HG03159 (cell line): ENCODE measurements around the gene SRGAP3.

Source experiments
- ATAC-seq: cut with Tn5 transposase; IDR thresholded peaks from one replicate; pipeline ENCODE4 v1.9.1; 2021; ENCODE audit warnings: mild to moderate bottlenecking, moderate library complexity; ENCODE audit not compliant: unreplicated experiment

Gene SRGAP3

DNA sequence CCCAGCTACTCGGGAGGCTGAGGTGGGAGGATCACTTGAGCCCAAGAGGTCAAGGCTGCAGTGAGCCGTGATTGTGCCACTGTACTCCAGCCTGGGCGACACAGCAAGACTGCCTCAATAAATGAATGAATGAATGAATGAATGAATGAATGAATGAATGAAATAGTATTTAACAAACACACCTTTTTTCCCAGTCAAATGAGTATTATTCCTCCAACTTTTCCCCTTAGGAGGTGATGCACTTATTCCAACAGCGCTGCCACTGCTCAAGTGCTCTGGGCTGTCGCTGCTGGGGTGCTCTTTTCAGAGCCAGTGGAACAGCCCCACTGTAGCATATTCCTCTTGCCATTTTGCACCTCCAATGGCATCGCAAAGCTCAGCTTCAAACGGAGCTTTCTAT, 219.4 kb downstream of the SRGAP3 start:
- ATAC-seq: no peak

DNA sequence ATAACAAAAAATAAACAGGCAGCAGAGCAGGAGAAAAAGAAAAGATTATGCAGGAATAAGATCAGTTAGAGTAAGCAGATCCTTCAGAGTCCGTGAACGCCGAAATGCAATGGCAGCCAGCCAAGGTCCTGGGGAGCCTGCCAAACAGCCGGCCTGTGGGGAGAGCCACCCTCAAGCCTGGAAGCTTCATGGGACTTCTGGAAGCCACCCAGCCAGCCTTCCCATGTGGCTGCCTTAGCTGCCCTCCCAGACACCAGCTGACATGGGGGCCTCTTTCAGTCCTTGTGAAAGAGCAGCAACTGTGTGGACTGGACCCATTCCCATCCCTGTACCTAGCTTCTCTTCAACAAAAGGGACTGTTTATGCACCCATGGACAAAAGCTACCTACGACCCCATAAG, 221.3 kb downstream of the SRGAP3 start:
- ATAC-seq: no peak

DNA sequence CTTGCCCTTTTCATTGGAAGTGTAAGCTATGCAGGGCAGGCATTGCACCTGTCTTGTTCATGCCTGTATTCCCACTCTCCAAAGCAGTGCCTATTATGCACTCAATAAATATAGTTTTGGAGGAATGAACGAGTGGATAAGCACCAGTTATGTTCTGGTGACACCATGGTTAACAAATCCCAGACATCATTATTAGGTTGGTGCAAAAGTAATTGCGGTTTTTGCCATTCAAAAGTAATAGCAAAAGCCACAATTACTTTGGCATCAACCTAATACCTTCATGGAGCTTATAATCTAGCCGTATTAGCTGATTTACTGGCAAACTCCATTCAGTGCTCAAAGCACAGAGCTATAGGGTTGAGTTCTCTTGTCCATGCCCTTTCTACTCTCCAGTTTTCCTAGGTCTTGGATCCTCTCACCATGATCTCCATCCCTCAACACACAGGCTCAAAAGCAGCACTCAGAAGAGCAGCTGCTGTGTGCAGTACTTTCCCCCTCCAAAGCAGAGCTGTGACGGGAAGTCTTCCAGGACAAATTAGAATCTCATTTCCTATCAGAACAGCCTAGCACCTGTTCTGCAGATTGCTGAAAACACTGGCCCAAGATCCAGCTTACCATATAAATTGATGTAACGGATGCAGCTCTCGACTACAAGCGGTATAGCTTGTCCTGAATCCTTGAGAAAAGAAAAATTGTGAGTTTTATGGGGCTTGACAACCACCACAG, 223.0 kb downstream of the SRGAP3 start:
- no peak for ATAC-seq

DNA sequence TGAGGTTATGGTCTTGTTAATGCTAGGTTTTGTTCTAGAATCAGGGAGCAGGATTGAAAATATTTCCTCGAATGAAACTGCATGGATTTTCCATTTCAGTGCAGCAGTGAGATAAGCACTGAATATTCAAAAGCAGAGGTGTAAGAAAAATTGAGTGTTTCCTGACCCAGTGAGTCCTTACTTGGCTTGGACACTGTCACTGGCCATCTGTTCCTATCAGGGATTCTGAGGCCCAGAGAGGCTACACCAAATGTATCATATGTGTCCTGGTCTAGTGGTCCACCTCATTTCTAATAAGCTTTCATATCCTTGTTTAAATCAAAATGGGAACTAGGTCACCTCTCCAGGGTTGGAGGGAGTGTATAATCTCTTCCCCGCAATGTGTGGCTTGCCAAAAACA, 225.1 kb downstream of the SRGAP3 start:
- ATAC-seq: no peak

DNA sequence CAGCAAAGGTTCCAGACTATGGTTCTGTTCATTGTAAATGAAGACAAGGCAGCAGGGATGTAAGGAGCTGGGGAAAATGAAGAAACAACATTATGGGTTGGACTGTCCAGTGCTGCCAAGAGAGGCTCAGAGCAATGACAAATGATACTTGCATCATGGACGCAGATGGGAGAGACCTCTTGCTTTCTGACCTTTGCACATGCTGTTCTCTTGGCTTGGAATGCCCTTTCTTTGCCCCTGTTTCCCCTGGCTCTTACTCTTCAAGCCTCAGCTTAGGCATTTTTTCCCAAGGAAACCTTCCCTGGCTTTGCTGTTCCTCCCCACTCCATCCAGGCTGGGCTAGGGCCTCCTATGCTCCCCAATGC, 226.2 kb downstream of the SRGAP3 start:
- ATAC-seq: no peak

DNA sequence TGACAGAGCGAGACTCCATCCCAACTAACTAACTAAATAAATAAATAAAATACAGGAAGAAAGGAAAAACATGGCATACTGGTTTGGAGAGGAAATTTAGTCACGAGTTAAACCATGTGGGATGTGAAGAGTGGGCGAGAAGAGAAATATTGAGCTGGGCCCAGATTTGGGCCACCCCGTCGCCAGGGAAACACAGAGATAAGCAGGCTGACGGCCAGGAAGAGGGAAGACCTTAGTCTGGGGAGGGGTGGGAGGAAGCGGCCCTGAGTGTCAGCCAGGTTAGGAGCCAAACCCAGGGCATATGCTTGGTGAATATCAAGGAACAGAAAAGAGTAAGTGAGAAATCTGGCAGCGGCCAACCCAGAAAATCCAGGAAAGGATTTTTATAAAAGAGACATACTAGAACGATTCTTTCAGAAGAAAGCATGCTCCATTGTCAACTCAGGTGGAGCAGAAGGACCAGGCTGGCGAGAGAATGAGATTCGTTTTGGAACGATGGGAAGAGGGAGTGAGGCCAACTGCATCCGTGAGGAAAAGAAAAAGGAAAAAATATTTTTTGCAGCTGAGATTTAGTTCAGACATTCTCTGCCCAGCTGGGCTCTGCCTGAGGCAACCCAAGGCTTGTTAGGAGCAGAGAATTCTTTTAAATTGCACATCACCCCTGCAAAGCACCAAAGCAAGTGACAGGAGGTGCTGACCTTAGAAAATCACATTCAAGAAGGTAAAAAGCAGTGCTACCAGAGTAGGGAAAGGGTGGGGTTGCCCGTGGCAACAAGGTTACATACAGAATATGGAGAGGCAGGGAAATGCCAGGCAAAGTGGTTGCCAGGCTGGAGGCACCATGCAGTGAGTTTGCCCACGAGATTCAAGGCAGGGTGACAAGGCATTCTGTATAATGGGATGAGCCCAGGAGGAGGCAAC, 226.9 kb downstream of the SRGAP3 start:
- no peak for ATAC-seq

DNA sequence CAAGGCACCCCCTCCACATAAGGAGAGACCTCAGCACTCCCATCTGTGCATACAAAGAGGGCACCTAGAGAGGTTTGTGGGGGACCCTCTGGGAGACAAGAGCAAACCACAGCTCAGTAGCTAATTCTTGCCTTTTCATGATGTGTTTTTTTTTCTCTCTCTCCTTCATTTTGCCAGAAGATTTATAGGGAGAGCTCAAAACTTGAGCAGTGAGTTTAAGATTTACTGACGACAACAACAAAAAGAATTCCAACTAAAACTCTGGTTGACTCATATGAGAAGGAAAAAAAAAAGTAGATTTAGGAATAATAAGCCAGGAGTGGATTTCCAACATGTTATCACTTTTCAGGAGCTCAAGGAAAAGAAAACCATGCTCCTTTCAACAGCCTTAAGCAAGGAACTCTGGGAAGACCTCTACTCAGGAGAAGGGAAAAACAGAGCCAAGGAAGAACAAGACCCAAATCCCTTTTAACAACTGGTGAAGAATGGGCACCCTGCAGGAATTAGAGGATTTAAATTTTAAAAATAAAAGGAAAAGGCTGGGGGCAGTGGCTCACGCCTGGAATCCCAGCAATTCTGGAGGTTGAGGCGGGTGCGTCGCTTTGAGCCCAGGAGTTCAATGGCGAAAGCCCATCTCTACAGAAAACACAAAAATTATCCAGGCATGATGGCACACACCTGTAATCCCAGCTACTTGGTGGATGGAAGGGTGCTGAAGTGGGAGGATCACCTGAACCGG, 228.0 kb downstream of the SRGAP3 start:
- no peak for ATAC-seq

DNA sequence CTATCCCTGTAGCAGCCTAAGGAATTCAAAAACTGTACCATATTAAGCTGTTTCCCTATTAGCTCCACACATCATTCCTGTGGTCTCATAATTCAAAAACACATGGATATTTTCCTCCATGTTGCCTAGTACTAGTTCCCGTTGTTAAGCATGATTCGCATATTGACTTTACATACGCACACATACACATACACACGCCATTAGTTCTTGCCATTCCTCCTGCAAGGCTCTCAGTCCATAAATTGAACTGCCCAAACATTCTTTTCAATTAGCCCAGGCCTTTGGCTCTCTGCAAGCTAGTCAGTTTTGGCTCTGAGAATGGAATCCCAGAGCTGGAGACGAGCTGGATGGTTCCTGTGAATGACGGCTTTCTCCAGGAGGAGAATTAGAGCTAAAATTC, 229.0 kb downstream of the SRGAP3 start:
- no peak for ATAC-seq

DNA sequence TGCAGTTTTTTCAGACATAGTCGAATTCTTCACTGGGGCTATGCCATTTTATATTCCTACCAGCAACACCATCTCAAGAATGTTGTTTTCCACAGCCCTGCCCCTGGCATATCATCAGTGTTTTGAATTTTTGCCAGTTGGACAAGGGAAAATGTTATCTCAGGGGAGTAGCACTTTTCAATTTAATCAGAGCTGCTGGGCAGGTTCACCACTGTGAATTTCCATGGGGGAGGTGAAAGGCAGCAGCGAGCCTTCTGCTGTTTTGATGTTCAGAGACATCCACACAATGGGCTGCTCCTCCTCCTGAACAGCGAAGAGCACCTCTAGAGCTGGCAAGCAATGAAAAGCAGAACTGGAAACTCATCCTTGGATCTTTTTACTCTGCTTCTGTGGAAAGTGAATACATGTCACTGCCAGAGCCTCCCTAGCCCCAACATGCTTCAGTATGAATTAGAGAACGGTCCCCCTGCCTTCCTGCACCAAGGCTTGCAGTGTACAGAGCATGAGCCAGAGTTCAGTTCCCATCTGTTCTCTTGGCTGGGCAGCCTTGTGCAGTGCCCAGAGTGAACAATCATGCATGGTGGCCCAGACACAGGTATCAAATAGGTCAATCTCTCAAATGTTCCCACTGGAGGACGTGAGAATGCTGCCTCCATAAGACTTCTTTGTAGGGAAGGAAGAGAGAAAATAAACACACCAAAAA, 230.0 kb downstream of the SRGAP3 start:
- ATAC-seq: no peak

DNA sequence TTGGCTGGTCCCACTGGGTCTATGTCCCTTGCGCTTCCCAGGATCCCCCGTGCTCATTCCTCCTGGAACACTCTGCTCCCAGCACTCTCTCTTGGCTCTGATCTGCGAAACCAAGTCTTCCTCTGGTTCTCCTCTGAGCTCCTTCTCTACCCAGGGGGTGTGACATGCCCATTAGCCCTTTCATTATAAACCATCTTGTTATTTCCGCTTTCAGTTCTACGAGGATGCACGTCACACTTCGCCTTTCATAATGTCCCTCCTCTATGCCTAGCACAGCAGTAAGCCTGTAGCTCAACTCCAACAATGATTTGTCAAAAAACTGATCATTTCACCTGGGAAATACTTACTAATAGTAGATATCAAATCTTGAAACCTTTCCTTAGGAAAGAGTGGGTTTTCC, 234.2 kb downstream of the SRGAP3 start:
- no peak for ATAC-seq

DNA sequence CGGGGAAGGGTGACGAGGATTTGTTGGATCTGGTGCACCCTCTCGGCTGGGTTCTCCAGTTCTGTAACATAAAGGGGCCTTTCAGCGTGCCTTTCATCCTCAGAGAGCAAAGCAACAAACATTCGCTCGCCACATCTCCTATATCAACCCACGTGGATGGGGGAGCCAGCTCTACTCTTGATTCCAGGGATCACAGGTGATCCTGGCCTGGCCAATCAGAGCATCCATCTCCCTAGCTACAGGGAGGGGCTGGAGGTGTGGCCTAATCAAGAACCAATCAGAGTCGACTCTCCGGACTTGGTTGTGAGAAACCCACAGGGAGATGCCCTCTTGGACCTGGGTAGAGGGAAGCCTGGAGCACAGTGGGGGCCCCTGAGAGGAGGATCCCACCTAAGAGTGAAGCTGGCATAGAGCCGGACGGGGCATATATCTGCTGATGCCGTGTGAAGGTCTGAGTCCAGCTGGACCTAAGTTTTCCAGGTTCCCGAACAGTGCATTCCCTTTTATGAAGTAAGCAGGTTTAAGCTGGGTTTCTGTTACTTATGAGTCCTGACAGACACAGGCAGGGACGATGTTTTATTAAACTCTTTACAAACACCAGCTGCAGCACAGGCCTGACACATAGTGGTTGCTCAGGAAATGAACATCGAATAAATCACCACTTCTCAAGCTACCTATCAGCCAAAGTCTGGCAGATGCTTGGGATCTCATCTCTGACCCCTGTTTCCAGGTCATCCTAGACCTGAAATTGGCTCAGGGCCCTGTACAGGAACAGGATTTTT, 235.5 kb downstream of the SRGAP3 start:
- no peak for ATAC-seq

DNA sequence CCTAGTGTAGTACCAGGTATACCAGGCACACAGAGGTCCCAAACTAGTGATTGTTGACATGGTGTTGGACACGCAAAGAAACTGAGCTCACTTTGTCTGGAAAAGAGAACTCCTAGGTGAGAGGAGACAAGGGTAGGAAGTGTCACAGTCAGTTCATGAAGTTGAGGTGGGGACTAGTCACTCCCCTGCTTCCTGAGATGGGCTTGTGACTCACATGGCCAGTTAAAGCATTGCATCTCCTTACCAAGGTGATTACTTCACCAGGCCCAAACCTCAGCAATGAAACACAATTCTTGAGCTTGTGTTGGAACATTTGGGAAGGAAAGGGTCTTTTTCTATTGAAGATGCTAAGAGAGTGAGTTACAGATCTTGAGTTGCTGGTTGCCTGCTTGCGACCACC, 236.9 kb downstream of the SRGAP3 start:
- no peak for ATAC-seq

DNA sequence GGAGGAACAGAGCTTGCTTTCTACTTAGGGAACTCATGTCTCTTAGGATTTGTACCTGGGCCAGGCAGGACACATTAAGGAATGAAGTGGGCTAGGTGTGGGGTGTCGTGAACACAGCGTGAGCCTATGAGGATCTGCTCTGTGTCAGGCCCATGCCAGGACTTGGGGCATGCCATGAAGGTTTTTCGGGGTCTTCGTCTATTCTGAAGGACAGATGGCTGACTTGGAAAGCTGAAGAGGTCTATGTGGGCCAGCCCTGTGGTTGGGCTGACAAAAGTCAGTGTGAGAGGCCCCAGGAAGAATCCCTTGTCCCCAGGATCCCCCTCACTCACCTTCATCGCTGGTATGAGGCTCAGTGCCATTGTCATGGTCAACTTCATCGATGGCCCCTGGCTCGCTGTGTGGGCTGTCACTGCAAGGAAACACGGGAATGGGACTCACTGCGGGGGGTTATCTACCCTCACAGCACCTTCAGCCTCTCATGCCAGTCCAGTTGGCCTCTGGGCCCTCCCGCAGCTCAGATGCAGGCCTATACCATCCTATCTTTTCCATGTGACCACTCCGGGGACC, 239.4 kb downstream of the SRGAP3 start:
- no peak for ATAC-seq

DNA sequence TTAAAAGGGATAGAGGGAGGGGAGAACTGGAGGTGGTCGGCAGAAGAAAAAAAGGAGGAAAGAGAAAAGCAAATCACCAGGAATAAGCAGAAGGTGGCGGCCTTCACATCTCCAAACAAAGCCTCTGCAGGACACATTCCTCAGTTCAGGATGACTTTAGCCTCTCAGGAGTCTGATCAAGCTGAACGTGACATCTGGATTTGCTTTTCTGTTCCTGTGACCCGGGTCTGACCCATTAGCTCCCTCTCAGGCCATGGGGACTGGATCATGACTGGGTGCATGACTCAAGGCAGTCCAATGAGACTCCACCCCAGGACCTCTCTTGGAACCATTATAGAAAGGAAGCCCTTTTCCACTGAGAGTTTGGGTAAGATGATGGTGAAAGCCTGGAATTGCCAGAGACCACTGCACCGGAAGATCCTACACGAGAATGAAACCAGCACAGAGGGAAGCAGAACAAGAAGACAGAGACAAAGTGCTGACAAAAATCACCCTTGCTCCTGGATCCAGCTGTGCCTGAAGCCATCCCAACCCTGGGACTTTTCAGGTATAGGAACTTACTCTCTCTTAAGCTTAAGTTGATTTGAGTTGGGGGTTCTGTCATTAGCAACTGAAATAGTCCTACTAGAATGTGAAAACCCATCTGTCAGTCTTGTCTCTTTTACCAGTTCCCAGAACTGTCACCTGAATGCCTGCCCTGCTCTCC, 240.7 kb downstream of the SRGAP3 start:
- ATAC-seq: no peak

DNA sequence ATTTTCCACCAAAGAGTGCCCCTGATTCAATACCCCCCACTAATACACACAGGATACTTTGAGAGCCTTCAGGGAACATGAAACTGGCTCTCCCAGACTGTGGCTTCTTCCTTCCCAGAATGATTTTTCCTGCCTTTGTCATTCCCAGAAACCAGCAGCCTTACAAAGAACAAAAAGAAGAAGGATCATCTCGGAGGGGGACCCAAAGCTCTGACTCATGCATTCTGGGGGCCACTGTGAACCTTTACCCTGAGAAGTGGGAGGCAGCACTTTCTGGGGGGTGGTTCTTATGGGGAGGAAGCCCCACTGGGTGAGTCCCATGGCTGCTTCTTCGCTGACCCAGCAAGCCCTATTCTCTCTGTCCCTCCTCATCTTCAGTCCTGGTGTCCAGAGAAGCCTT, 241.5 kb downstream of the SRGAP3 start:
- no peak for ATAC-seq

DNA sequence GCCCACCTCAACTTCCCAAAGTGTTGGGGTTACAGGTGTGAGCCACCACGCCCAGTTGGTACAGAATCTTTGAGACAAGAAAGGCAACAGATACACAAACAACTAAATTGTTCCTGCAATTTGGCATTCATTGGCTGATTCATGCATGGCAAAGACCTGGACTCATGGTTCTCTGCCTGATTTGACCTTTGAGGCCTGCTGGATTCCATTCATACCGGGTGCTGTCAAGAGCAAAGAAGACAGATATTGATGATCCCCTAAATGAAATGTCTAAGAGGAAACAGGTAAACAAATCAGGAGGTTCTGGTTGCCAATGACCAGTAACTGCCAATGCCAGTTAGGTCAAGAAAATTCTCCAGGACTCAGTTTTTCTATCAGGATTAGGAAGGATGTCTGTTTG, 242.2 kb downstream of the SRGAP3 start:
- no peak for ATAC-seq

DNA sequence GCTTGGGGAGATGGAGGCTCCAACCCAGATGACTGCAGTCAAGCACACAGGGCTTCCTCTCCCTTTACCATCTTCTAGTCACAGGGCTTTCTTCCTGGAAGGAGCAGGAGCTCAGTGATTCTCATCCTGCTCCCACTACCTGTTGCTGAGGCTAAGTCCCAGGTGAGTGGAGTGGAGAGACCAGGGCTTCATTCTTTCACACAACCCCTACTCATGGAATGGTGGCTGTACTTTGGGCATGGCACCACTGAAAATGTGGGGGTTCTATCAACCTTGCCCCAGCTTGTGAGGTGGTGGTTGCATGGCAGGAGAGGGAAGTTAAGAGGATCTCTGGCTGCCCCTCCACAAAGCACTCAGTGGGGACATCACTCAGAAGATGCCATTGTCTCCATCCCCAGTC, 249.4 kb downstream of the SRGAP3 start:
- ATAC-seq: no peak

DNA sequence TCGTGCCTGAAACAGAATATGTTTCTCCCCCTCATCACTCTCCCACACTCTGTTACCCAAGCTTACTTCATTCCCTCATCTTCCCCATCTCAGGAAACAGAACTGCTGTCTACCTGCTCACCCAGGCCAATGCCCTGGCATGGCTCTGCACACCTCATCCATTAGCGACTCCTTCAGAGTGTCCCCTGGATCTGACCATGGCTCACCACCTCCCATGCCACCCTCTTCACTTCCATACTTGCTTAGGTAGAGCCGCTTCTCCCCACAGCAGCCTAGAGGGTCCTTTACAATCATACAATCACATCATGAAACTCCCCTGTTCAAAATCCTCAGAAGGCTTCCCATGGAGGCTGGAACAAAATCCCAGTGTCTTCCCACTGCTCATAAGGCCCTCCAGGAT, 252.3 kb downstream of the SRGAP3 start:
- ATAC-seq: no peak

DNA sequence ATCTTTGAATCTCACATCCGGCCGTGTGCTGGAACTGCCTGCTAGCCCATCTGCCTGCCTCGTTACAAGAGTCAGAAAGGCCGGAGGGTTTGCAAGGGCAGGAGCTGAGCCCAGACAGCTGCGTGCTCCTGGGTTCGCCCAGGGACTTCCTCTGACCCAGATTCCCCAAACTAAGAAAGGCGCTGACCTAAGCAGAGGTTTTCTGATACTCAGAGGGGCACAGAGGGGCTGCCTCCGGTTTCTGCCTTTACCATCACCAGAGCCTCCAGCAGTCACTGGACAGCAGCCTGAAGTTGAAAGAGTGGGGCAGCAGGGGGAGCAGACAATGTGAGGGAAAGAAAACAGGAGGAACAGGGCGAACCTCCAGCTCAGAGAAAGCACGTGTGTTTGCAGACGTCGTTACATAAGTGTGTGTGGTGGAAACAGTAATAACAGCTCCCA, 252.7 kb downstream of the SRGAP3 start:
- ATAC-seq: no peak
